Measurements from ENCODE around the gene MLLT10. TPM values are rescaled to one million over a fixed set of nuclear protein-coding genes. Genes with fewer than 3 reads are reported as not detected.
A peak's percentile ranks its signal among the peaks of the same experiment; 100 is the strongest.

The MLLT10 gene
- total and polyA plus RNA-seq, 2 donors (not counting 3 experiments of a cell fraction or from before 2014, with no cell fraction given), result 35.4 to 54.0 TPM

- H3K4me2 ChIP-seq (ENCODE audit: insufficient read depth, low read length), result peak overlapping the region; percentile 93
- intact Hi-C loops (cut with micrococcal nuclease), result loop anchor here (5.0 kb wide), 1 partner anchor 484 kb away; the partner anchor contains the start of gene DNAJC1
- peaks cover 26% of the 10 kb centered on the region for H3K4me1 ChIP-seq (ENCODE audit: control insufficient read depth, extremely low read depth, insufficient read depth, low read length)
- no peaks in the 10 kb centered on the region for H4K20me1 ChIP-seq (replicated peaks; ENCODE audit: control insufficient read depth, extremely low read depth, insufficient read depth, low read length)
- no peaks in the 10 kb centered on the region for H3K27me3 ChIP-seq (ENCODE audit: control insufficient read depth in 2 of 2, insufficient read depth in 2 of 2, low read length in 2 of 2)
- H3K79me2 ChIP-seq (ENCODE audit: control insufficient read depth, insufficient read depth, low read length), result no peaks in the 10 kb centered on the region
- H3K36me3 ChIP-seq (ENCODE audit: control insufficient read depth in 2 of 2, extremely low read depth in 1 of 2, insufficient read depth in 2 of 2, low read length in 2 of 2), result no peaks in the 10 kb centered on the region
- POLR2A ChIA-PET, result interaction anchor here (0.7 to 0.9 kb wide), 5 partner anchors 8 to 911 kb away, joined by 3 to 4 read pairs (median 3); no protein-coding TSS in a partner anchor
- no peaks in the 10 kb centered on the region for H3K9me3 ChIP-seq (replicated peaks; ENCODE audit: control insufficient read depth, insufficient read depth, low read length)
- FAIRE-seq (no peak), DNase-seq (ENCODE audit: low read depth, low spot score) (no peak)
- H3K9ac ChIP-seq (replicated peaks; ENCODE audit: extremely low read depth, insufficient read depth, low read length), result no peak overlapping the region
- H3K9me1 ChIP-seq (replicated peaks; ENCODE audit: control insufficient read depth, extremely low read depth, insufficient read depth, low read length), result no peaks in the 10 kb centered on the region
- peak overlapping the region; percentile 7 for H2AFZ ChIP-seq (ENCODE audit: low read depth, low read length)
- H3K27ac ChIP-seq (ENCODE audit: insufficient read depth, low read depth, low read length), result no peak overlapping the region
- CTCF ChIA-PET, result interaction anchor here (0.8 to 1.8 kb wide), 10 partner anchors 9 to 475 kb away, joined by 3 to 22 read pairs (median 5); partner anchors contain the start of gene MLLT10
- no TSS peak for BruUV-seq (replicated peaks)
- dilution Hi-C loops (cut with MboI; ENCODE audit: extremely low pct_ligation_motif_present, low sequenced_read_pairs), result no loop called here
- H3K4me3 ChIP-seq (replicated peaks in 1 of 3; ENCODE audit: insufficient read depth in 1 of 3, low read depth in 1 of 3, low read length in 3 of 3), result peak overlapping the region; percentile 40 to 91 (median 86)
- TF ChIP-seq GATA2 (IDR thresholded peaks at IDR 0.05; ENCODE audit: insufficient read depth, insufficient read length, low read depth, low read length), result no peak
- TF ChIP-seq, protein P1, sequence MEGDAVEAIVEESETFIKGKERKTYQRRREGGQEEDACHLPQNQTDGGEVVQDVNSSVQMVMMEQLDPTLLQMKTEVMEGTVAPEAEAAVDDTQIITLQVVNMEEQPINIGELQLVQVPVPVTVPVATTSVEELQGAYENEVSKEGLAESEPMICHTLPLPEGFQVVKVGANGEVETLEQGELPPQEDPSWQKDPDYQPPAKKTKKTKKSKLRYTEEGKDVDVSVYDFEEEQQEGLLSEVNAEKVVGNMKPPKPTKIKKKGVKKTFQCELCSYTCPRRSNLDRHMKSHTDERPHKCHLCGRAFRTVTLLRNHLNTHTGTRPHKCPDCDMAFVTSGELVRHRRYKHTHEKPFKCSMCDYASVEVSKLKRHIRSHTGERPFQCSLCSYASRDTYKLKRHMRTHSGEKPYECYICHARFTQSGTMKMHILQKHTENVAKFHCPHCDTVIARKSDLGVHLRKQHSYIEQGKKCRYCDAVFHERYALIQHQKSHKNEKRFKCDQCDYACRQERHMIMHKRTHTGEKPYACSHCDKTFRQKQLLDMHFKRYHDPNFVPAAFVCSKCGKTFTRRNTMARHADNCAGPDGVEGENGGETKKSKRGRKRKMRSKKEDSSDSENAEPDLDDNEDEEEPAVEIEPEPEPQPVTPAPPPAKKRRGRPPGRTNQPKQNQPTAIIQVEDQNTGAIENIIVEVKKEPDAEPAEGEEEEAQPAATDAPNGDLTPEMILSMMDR (IDR thresholded peaks at IDR 0.05; ENCODE audit: extremely low read depth in 1 of 2, insufficient read depth in 1 of 2, low read depth in 1 of 2, low read length in 2 of 2), result no peak
- no peak for TF ChIP-seq EZH2 (IDR thresholded peaks at IDR 0.05; ENCODE audit: borderline replicate concordance, low read depth, low read length, severe bottlenecking)
- TF ChIP-seq POLR2AphosphoS5 (IDR thresholded peaks at IDR 0.05; ENCODE audit: insufficient read depth, low read depth, low read length), result no peak
- no peak for TF ChIP-seq MYC (IDR thresholded peaks at IDR 0.05; ENCODE audit: low read depth, low read length)
- TF ChIP-seq POLR2A (IDR thresholded peaks at IDR 0.05; ENCODE audit: low read depth, low read length), result no peak
- no peak for TF ChIP-seq JUN (IDR thresholded peaks at IDR 0.05; ENCODE audit: borderline replicate concordance, insufficient read depth, insufficient read length, low read depth)
- TF ChIP-seq MAX (IDR thresholded peaks at IDR 0.05; ENCODE audit: insufficient read depth, insufficient read length), result no peak
- no peak for TF ChIP-seq FOS (IDR thresholded peaks at IDR 0.05; ENCODE audit: borderline replicate concordance, insufficient read depth, low read length)
Observed at GRCh38 chr10:21518149-21518640, 15.8 kb upstream of the MLLT10 start.

Data from endothelial cell of umbilical vein (primary cell).